ENCODE measurements around the gene ACR.

GRCh38 chr22:50694766-50695420, 43.1 kb upstream of the ACR start:
- TF ChIP-seq YY1 (IDR thresholded peaks at IDR 0.05; ENCODE audit: insufficient read depth, insufficient read length), result no peak
- TF ChIP-seq ZNF274 (IDR thresholded peaks at IDR 0.05; ENCODE audit: low read depth, low read length), result no peak
- TF ChIP-seq SUZ12 (IDR thresholded peaks at IDR 0.05; ENCODE audit: extremely low read depth, insufficient read depth, insufficient read length), result no peak

Data from NT2/D1 (cell line).